Measurements from ENCODE around the gene FGF18.

- TF ChIP-seq, protein P1, sequence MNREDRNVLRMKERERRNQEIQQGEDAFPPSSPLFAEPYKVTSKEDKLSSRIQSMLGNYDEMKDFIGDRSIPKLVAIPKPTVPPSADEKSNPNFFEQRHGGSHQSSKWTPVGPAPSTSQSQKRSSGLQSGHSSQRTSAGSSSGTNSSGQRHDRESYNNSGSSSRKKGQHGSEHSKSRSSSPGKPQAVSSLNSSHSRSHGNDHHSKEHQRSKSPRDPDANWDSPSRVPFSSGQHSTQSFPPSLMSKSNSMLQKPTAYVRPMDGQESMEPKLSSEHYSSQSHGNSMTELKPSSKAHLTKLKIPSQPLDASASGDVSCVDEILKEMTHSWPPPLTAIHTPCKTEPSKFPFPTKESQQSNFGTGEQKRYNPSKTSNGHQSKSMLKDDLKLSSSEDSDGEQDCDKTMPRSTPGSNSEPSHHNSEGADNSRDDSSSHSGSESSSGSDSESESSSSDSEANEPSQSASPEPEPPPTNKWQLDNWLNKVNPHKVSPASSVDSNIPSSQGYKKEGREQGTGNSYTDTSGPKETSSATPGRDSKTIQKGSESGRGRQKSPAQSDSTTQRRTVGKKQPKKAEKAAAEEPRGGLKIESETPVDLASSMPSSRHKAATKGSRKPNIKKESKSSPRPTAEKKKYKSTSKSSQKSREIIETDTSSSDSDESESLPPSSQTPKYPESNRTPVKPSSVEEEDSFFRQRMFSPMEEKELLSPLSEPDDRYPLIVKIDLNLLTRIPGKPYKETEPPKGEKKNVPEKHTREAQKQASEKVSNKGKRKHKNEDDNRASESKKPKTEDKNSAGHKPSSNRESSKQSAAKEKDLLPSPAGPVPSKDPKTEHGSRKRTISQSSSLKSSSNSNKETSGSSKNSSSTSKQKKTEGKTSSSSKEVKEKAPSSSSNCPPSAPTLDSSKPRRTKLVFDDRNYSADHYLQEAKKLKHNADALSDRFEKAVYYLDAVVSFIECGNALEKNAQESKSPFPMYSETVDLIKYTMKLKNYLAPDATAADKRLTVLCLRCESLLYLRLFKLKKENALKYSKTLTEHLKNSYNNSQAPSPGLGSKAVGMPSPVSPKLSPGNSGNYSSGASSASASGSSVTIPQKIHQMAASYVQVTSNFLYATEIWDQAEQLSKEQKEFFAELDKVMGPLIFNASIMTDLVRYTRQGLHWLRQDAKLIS (CRISPR knock-in tag; IDR thresholded peaks at IDR 0.05) = no peak
- TF ChIP-seq ZNF512 (tag; IDR thresholded peaks at IDR 0.05) = no peak
- no peak for TF ChIP-seq JUN (IDR thresholded peaks at IDR 0.05; ENCODE audit: borderline replicate concordance, low read depth, low read length)
- TF ChIP-seq JUN (CRISPR knock-in tag; IDR thresholded peaks at IDR 0.05; ENCODE audit: borderline replicate concordance) = no peak
- TF ChIP-seq, protein P2, sequence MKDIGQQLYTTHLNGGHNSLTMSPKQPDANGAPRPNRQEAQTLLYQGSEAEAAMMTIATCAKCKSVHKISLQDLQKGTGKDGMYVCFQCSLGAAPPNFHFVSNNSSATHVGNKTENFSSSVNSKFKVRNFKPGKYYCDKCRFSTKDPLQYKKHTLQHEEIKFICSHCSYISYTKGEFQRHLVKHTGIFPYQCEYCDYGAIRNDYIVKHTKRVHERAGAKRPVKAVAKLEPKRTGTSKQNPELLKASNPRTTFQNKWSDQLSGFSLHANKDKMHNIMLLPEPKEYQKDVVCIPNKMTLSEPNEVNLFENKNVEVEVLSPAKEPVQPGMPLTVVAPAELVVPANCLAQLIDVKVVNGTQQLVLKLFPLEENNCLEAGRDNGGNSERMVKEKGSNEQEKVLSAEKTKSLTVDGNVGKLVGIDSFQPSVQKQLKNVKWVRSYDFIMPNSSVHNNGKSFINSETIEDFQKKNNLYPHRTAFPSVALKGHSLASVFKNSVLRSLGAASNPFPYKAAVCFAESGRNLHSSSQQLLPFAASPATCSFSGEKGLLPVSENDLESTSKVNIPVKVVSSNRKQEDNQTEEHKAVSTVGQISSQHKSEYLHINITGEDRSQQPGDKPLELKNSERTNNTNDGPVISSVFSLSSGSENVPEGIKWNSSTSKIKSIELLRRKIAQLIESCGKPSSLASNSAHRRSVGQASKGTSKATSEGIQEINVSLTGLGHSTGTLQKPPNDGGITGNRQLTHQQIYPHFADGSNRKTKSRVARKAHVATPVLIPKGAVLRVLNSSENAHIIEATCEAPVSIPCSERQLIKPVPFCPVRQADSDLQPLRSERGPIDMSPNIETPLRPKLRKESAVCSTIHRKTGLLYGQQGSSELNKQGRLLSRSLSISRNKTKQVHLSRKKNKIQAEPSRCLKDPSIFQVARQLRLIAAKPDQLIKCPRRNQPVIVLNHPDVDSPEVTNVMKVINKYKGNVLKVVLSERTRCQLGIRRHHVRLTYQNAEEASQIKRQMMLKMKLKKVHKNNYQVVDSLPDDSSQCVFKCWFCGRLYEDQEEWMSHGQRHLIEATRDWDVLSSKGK (CRISPR knock-in tag; IDR thresholded peaks at IDR 0.05) = no peak
- no peak for TF ChIP-seq FOXK1 (CRISPR knock-in tag; IDR thresholded peaks at IDR 0.05; ENCODE audit: borderline replicate concordance)
- no peak for TF ChIP-seq RBM39 (optimal IDR thresholded peaks at IDR 0.05; ENCODE audit: low read depth, low read length)
Observed at GRCh38 chr5:171462928-171463861, 43.7 kb downstream of the FGF18 start.
